PC-3 (cell line): ENCODE data around the gene TAS2R31. TPM values are rescaled to one million over a fixed set of nuclear protein-coding genes. Genes with fewer than 3 reads are reported as not detected.

Experiments used
- ATAC-seq: fragments of 200-7000 bp; cut with Tn5 transposase; 2 replicates; pipeline ENCODE4 v1.9.1; 2020; ENCODE audit warnings: mild to moderate bottlenecking, moderate library complexity
- BruUV-seq: library from RNA; stranded (reverse); fragments of 400-500 nt; replicated peaks from 2 replicates; lab custom pipeline; 2021; lab: Mats Ljungman, UMichigan
- CTCF ChIA-PET: fragments of 300-600 bp; sonication (Branson Sonifier 250); formaldehyde crosslinking; loops from one replicate; lab custom pipeline; 2022; ENCODE audit warnings: antibody characterized with exemption; lab: Charles Lee
- POLR2A ChIA-PET: fragments of 300-600 bp; sonication (Branson Sonifier 250); formaldehyde crosslinking; loops from one replicate; lab custom pipeline; 2022; ENCODE audit warnings: antibody characterized with exemption; ENCODE audit not compliant: unreplicated experiment; lab: Charles Lee
- DNase-seq: peaks from one replicate; pipeline ENCODE4 v3.0.0-alpha.2; 2015
- H2AFZ ChIP-seq: fragments of 300-600 bp; sonication (generic); 2 replicates; pipeline ENCODE4 v1.6.0; 2016; ENCODE audit warnings: antibody characterized with exemption, low read length
- H3F3A ChIP-seq: fragments of 300-600 bp; sonication (generic); one replicate; pipeline ENCODE4 v1.6.0; 2017; ENCODE audit warnings: antibody characterized with exemption, low read length, control low read depth, mild to moderate bottlenecking; ENCODE audit not compliant: unreplicated experiment
- H3K27ac ChIP-seq: fragments of 300-600 bp; sonication (generic); 2 replicates; pipeline ENCODE4 v1.5.1; 2016; ENCODE audit warnings: mild to moderate bottlenecking, low read length
- H3K27me3 ChIP-seq: fragments of 300-600 bp; sonication (generic); 2 replicates; pipeline ENCODE4 v1.6.1; 2016; ENCODE audit warnings: low read length, mixed read lengths
- H3K36me3 ChIP-seq: fragments of 300-600 bp; sonication (generic); 2 replicates; pipeline ENCODE4 v1.6.1; 2016; ENCODE audit warnings: low read depth, mixed run types, low read length, mixed read lengths
- H3K4me1 ChIP-seq: fragments of 300-600 bp; sonication (generic); 2 replicates; pipeline ENCODE4 v1.5.1; 2016; ENCODE audit warnings: low read length; ENCODE audit not compliant: insufficient read depth
- H3K4me2 ChIP-seq: fragments of 300-600 bp; sonication (generic); 2 replicates; pipeline ENCODE4 v1.6.0; 2016; ENCODE audit warnings: low read length
- H3K4me3 ChIP-seq: fragments of 300-600 bp; sonication (generic); 2 replicates; pipeline ENCODE4 v1.5.1; 2016; ENCODE audit warnings: mild to moderate bottlenecking, low read length, mixed read lengths
- H3K79me2 ChIP-seq: fragments of 300-600 bp; sonication (generic); 2 replicates; pipeline ENCODE4 v1.6.1; 2017; ENCODE audit warnings: low read length, mixed read lengths
- H3K9ac ChIP-seq: fragments of 300-600 bp; sonication (generic); 2 replicates; pipeline ENCODE4 v1.6.0; 2016; ENCODE audit warnings: mild to moderate bottlenecking, low read length
- H3K9me2 ChIP-seq: fragments of 300-600 bp; sonication (generic); replicated peaks from 2 replicates; pipeline ENCODE4 v1.6.1; 2016; ENCODE audit warnings: mixed run types, low read length, mixed read lengths
- H3K9me3 ChIP-seq: fragments of 300-600 bp; sonication (generic); 2 replicates; pipeline ENCODE4 v1.6.1; 2016; ENCODE audit warnings: low read length, mixed read lengths
- H4K20me1 ChIP-seq: fragments of 300-600 bp; sonication (generic); 2 replicates; pipeline ENCODE4 v1.6.1; 2016; ENCODE audit warnings: low read length, mixed read lengths
- EZH2 ChIP-seq: fragments of 300-600 bp; sonication (generic); IDR thresholded peaks from one replicate; pipeline ENCODE4 v1.6.1; 2017; ENCODE audit warnings: antibody characterized with exemption, mild to moderate bottlenecking, low read length; ENCODE audit not compliant: unreplicated experiment
- EZH2phosphoT487 ChIP-seq: fragments of 300-600 bp; sonication (generic); IDR thresholded peaks from 2 replicates; pipeline ENCODE4 v1.6.1; 2018; ENCODE audit warnings: mild to moderate bottlenecking, antibody characterized with exemption, low read length, borderline replicate concordance
- intact Hi-C: fragments of 100-400 bp; cut with micrococcal nuclease; formaldehyde crosslinking; loops from 2 replicates; pipeline ENCODE4 v1.9.0; 2023
- total RNA-seq: library from RNA; depleted of rRNA; stranded (reverse); fragments of >200 nt; gene quantifications from 2 replicates; pipeline ENCODE4 v1.2.3, GENCODE V29; 2014
- TF ChIP-seq, protein P1 (sequence below): fragments of 300-600 bp; sonication (generic); conservative IDR thresholded peaks from 2 replicates; pipeline ENCODE4 v1.5.1; 2017; ENCODE audit warnings: antibody characterized with exemption, low read depth, mild to moderate bottlenecking, low read length

Gene TAS2R31
- total RNA-seq, 1 experiment from 2014 or later, result 0.55 TPM

DNA sequence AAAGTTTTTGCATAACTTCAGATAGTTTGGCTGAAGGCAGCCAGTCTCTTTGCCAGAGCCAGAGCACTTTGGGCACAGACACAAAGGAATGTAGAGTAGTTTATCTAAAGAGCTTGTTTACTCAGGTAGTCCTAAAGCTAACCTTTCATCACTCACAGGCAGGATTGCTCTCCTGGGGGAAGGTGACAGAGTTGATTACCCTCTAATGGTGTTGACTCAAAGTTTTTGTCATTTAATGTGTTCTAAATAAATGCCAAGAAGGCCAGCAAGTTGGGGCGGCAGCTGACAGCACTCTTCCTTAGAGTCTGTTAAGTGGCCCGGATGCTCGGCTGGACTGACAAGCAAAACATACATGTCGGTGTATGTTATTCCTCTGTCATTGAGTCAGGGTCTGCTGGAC lies 40.2 kb upstream of the TAS2R31 start:
- no peak overlapping the region for H3K4me3 ChIP-seq
- no TSS peak for BruUV-seq
- no peaks in the 10 kb centered on the region for H3K36me3 ChIP-seq
- H3K9me3 ChIP-seq, result no peaks in the 10 kb centered on the region
- no peaks in the 10 kb centered on the region for H3K4me1 ChIP-seq
- ATAC-seq (no peak), DNase-seq (no peak)
- H3K79me2 ChIP-seq, result no peaks in the 10 kb centered on the region
- H3K27me3 ChIP-seq, result no peaks in the 10 kb centered on the region
- no peaks in the 10 kb centered on the region for H3F3A ChIP-seq
- CTCF ChIA-PET, result no interaction called here
- no peaks in the 10 kb centered on the region for H4K20me1 ChIP-seq
- intact Hi-C loops, result loop anchor here (5.0 kb wide), 1 partner anchor 54 kb away; no protein-coding TSS in a partner anchor
- POLR2A ChIA-PET, result no interaction called here
- no peak overlapping the region for H3K9ac ChIP-seq
- TF ChIP-seq EZH2phosphoT487 (no peak), EZH2 (no peak)
- TF ChIP-seq, protein P1, sequence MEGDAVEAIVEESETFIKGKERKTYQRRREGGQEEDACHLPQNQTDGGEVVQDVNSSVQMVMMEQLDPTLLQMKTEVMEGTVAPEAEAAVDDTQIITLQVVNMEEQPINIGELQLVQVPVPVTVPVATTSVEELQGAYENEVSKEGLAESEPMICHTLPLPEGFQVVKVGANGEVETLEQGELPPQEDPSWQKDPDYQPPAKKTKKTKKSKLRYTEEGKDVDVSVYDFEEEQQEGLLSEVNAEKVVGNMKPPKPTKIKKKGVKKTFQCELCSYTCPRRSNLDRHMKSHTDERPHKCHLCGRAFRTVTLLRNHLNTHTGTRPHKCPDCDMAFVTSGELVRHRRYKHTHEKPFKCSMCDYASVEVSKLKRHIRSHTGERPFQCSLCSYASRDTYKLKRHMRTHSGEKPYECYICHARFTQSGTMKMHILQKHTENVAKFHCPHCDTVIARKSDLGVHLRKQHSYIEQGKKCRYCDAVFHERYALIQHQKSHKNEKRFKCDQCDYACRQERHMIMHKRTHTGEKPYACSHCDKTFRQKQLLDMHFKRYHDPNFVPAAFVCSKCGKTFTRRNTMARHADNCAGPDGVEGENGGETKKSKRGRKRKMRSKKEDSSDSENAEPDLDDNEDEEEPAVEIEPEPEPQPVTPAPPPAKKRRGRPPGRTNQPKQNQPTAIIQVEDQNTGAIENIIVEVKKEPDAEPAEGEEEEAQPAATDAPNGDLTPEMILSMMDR, result no peak
- no peaks in the 10 kb centered on the region for H3K9me2 ChIP-seq
- H3K27ac ChIP-seq, result no peak overlapping the region
- no peak overlapping the region for H3K4me2 ChIP-seq
- no peak overlapping the region for H2AFZ ChIP-seq

DNA sequence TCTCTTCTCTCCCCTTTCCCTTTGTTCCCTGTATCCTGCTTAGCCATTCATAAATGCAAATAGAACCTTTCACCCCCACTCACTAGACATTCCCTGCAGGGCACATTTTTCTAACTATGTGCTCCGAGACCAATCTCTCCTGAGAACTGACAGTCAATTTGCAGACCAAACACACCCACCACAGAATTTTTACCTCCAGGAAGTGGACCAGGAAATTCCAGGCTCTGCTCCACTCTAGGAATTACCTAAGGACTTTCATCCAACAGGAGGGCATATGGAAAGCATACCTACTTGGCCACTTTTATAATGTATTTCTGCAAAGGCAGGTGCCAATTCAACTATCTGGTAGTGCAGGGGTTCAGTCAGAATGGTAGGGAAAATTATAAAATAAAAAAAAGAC lies 39.8 kb upstream of the TAS2R31 start:
- TF ChIP-seq, protein P1, result no peak
- TF ChIP-seq EZH2 (no peak), EZH2phosphoT487 (no peak)
- no TSS peak for BruUV-seq
- H3K27me3 ChIP-seq, result no peaks in the 10 kb centered on the region
- no peaks in the 10 kb centered on the region for H3K79me2 ChIP-seq
- H3K9ac ChIP-seq, result no peak overlapping the region
- intact Hi-C loops, result loop anchor here (5.0 kb wide), 1 partner anchor 54 kb away; no protein-coding TSS in a partner anchor
- ATAC-seq (no peak), DNase-seq (no peak)
- H3K4me1 ChIP-seq, result no peaks in the 10 kb centered on the region
- no peaks in the 10 kb centered on the region for H3K9me3 ChIP-seq
- no peak overlapping the region for H3K4me2 ChIP-seq
- no peak overlapping the region for H3K4me3 ChIP-seq
- no peaks in the 10 kb centered on the region for H4K20me1 ChIP-seq
- H3K27ac ChIP-seq, result no peak overlapping the region
- ChIA-PET CTCF (no interaction called here), POLR2A (no interaction called here)
- no peak overlapping the region for H2AFZ ChIP-seq
- no peaks in the 10 kb centered on the region for H3K9me2 ChIP-seq
- H3F3A ChIP-seq, result no peaks in the 10 kb centered on the region
- no peaks in the 10 kb centered on the region for H3K36me3 ChIP-seq

DNA sequence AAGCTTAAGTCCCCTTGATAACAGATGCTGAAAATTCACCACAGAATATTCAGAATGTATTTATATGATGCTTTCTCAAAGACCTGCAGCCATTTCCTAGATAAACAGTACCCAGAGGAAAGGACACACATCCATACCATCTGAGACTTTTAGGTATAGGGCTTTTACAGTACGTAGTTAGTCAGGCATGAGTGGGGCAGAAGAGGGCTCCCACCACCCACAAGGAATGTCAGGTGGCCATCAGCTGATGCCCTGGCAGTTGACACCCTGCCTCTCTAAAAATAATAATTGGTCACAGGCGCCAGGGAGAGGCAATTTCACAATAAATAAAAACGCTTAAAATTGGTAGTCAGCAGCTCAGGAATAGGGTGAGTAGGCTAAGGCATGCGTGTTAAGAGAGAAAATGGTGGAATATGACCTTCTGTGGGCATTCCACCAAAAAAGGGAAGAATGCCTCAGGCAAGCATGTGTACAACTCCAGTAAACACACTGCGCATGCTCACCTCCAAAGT lies 38.7 kb upstream of the TAS2R31 start:
- Histone ChIP-seq H4K20me1 (no peaks in the 10 kb centered on the region), H2AFZ (no peak overlapping the region), H3K9me2 (no peaks in the 10 kb centered on the region), H3K9me3 (no peaks in the 10 kb centered on the region), H3K27me3 (no peaks in the 10 kb centered on the region), H3K9ac (no peak overlapping the region), H3K4me3 (no peak overlapping the region), H3K79me2 (no peaks in the 10 kb centered on the region), H3K27ac (no peak overlapping the region), H3F3A (no peaks in the 10 kb centered on the region), H3K36me3 (no peaks in the 10 kb centered on the region), H3K4me2 (no peak overlapping the region), H3K4me1 (no peaks in the 10 kb centered on the region)
- no peak for ATAC-seq
- intact Hi-C loops, result loop anchor here (5.0 kb wide), 1 partner anchor 53 kb away; no protein-coding TSS in a partner anchor
- ChIA-PET POLR2A (no interaction called here), CTCF (no interaction called here)
- DNase-seq, result no peak
- TF ChIP-seq, protein P1, result no peak
- TF ChIP-seq EZH2 (no peak), EZH2phosphoT487 (no peak)
- no TSS peak for BruUV-seq
